GM04504 (cell line): ENCODE data around the gene SMARCC1.
A peak's percentile ranks its signal among the peaks of the same experiment; 100 is the strongest.
"Not testable (repeated sequence)": the region's sequence is repeated elsewhere in the genome, so short reads cannot be mapped to it uniquely, and the experiment has no call there.

Source experiments
- DNase-seq: peaks from one replicate; pipeline ENCODE4 v3.0.0-alpha.2; 2012; ENCODE audit warnings: low read depth

Gene SMARCC1

GRCh38 chr3:47781685-47782445 lies at the start of gene SMARCC1:
Gene SMARCC1 (minus strand): TSS chr3:47781893. CDS start chr3:47781797, 96 bp downstream.
- DNase-seq = peak; percentile 94

GRCh38 chr3:47829482-47829881 lies 47.8 kb upstream of the SMARCC1 start:
- DNase-seq = not testable (repeated sequence)

- DNase-seq = no peak
These were observed 43.9 kb upstream of the SMARCC1 start for GRCh38 chr3:47825590-47825989.

GRCh38 chr3:47824541-47825473 lies 43.1 kb upstream of the SMARCC1 start:
- peak; percentile 72 for DNase-seq

- DNase-seq = no peak
These were observed 35.9 kb upstream of the SMARCC1 start for GRCh38 chr3:47817609-47818008.

DNA sequence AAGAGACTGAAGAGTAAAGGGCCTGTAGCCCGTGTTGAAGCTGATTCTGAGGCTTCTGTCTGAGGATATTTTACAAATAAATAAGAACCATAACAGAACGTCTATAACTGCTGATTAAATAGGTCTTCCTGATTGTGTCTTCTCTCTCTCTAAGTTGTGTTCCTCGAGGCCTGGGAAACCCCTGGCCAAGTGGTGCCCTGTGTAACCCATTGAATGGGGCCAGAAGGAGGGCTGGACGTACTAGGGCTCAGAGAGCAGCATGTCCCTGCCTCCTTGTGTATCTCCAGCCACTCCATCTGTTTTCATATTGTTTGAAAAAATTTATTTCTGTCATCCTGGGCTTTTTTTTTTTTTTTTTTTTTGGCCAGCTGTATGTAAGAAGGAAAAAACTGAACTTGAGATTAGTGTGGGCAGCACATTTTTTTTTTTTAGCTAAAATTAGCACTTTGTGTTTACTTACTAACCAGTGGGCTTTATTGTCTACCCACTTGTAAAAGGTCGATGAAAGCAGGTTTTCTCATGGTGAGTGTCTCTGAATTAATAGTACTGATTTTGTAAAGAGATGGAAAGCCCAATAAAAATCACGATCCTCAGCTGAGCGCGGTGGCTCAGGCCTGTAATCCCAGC lies 32.0 kb upstream of the SMARCC1 start:
- no peak for DNase-seq

- DNase-seq = no peak
These were observed 22.9 kb upstream of the SMARCC1 start for GRCh38 chr3:47804577-47804976.

DNA sequence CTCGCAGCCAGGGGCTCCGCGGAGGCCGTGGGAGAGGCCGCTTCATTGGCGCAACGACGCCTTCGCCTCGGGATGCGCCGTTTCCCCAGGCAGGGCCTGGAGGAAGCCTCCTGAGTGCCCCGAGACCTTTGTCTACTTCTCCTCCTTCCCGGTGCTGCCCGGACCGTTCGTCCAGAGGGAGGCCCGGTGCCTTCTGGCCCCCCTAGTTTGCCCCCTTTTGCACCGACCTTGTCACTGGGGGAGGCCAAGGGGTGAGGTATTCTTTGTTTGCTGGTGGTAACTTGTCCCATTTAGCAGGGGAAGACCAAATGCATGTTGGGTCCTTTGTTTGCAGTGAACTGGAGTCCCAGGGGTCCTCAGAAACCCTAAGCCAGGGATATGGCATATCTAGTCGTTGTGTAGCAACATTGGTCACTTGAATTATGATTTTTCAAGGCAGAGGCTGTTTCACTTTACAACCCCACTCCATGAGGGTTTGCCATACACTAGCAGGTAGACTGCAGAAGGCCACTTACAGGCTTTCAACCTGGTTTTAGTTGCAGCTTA lies 21.9 kb upstream of the SMARCC1 start:
- DNase-seq = no peak

DNA sequence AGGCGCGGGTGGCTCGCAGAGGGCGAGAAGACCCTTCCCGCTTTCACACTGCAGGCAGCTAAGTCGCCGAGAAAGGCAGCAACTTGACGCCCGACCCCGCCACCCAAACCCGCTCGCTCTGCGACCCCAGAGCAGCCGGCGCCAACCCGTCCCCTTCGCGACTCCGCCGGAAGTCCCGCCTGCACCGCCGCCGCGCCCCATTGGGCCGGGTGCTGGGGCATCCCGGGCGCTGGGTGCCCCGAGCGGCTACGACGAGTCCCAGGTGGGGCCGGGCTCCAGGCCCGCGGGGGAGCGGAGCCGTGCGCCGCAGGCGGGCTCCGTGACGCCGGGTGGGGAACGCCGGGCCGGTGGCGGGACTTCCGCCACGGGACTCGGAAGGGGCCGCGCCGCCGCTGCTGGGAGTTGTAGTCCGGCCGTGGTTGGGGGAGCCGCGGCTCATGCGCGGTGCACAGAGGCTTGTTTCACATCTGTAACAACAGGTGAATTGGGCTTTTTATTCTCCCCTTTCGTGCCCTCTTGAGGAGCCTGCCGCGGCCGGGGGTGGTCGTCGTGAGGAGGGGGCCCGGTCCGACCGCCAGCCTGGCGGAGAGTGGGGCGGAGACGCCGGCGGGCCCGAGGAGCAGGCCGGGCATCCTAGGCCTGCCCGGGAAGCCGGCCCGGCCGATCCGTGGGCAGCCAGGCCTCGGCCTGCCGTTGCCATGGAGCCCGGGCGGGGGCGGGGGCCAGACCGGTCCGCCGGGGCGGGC lies 21.2 kb upstream of the SMARCC1 start, which contains the start of gene DHX30:
TSS of gene DHX30 (plus strand) at position 405 of the 746 bp plus-strand sequence. CDS start 7,546 bp downstream, outside the sequence.
- DNase-seq = peak; percentile 73

- no peak for DNase-seq
These were observed 18.0 kb upstream of the SMARCC1 start for GRCh38 chr3:47799733-47800132.

DNA sequence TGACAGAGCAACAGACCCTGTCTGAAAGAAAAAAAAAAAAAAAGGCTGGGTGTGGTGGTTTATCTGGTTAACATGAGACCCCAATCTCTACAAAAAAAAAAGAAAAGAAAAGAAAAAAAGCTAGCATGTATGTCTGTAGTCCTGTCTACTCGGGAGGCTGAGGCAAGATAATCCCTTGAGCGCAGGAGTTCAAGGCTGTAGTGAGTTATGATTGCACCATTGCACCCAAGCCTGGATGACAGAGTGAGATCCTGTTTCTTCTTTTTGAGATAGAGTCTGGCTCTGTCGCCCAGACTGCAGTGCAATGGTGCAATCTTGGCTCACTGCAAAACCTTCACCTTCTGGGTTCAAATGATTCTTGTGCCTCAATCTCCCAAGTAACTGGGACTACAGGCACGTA lies 12.9 kb upstream of the SMARCC1 start:
- DNase-seq = no peak

GRCh38 chr3:47792699-47793098 lies 11.0 kb upstream of the SMARCC1 start:
- no peak for DNase-seq

DNA sequence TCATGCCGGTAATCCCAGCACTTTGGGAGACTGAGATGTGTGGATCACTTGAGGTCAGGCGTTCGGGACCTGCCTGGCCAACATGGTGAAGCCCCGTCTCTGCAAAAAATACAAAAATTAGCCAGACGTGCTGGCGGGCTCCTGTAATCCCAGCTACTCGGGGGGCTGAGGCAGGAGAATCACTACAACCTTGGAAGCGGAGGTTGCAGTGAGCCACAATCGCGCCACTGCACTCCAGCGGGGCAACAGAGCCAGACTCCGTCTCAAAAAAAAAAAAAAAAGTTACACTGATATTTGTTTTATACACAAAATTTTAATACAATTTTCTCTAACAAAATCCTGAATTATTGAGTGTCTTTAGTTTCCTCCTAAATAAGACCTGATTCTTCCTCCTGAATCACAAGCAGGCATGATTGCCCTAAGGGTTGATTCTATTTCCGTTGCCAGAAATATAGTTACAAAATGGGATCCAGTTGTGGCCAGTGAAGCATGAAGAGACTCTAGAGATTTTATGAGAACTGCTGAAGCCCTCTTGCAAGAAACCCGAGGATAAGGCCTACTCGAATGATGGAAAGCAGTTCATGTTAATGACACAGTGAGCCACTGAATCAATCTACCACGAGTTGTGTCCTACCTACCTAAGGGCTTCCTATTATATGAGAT lies 9.6 kb upstream of the SMARCC1 start:
- DNase-seq = no peak

GRCh38 chr3:47783673-47784072 lies 2.0 kb upstream of the SMARCC1 start:
- DNase-seq = no peak

- no peak for DNase-seq
These were observed 984 bp upstream of the SMARCC1 start for GRCh38 chr3:47782446-47783308.

DNA sequence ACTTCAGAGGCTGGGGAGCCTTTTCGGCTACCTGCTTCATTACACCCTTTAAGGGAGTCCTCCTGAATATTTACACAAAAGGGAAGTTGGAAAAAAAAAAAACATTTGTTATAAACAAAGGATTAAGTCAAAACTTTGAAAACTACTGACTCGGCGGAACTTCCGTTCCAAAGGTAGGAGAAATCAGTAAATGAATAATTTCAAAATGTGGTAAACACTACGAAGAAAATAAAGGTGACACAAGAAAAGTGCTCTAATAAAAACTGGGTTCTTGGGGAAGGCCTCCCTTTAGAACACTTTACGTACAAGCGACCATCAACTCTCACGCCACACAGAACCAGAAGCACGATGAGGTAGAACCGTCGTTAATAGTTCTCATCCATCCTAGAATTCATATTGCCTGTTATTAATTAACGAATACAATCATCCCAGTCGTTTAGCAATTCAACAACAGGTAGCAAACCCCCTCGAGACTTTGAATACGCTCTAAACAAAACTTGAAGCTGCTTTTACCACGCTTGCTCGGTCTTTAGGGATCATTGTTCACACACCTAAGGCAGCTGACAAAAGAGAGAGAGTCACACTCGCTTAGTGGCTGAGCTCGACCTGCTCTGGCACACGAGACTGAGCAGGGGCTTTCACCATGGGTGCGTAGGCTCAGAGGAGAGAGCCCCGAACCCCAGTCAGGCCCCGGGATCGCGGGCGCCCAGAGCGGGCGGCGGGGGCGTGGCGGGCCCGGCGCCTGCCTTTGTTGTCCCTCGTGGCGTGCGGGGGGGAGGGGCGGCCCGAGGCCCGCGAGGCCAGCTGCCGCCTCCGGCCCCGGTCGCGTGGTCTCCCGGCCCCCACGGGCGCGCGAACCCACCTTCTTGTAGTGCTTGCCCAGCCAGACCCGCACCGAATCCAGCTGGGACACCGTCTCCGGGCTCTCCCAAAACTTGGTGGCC lies 680 bp downstream of the SMARCC1 start:
- DNase-seq = no peak

- DNase-seq = no peak
These were observed 2.9 kb downstream of the SMARCC1 start for GRCh38 chr3:47778746-47779145.

GRCh38 chr3:47772788-47773187 lies 8.9 kb downstream of the SMARCC1 start:
- DNase-seq = no peak

- DNase-seq = no peak
These were observed 9.6 kb downstream of the SMARCC1 start for GRCh38 chr3:47772047-47772446.
